SH-SY5Y (cell line): ENCODE results near the gene RSAD2.

Experiments used
- GATA2 ChIP-seq: IDR thresholded peaks from 2 replicates; pipeline ENCODE4 v1.6.1; 2011; ENCODE audit warnings: mild to moderate bottlenecking, low read depth, low read length
- GATA3 ChIP-seq: IDR thresholded peaks from 2 replicates; pipeline ENCODE4 v1.6.1; 2011; ENCODE audit warnings: low read depth, mild to moderate bottlenecking, low read length, moderate library complexity

GRCh38 chr2:6914828-6915227, 37.3 kb downstream of the RSAD2 start:
- TF ChIP-seq GATA2, result no peak
- TF ChIP-seq GATA3, result no peak
